DND-41 (cell line): ENCODE data around the gene INSC.

Experiments
- ATAC-seq: fragments of 200-7000 bp; cut with Tn5 transposase; 3 replicates; pipeline ENCODE4 v1.9.1; 2021; ENCODE audit warnings: low read depth; ENCODE audit not compliant: insufficient read depth
- DNase-seq: peaks from one replicate; pipeline ENCODE4 v3.0.0-alpha.2; 2020
- H2AFZ ChIP-seq: 2 replicates; pipeline ENCODE4 v1.6.0; 2012; ENCODE audit warnings: low read depth, low read length
- H3K27ac ChIP-seq: 2 replicates; pipeline ENCODE4 v1.5.1; 2012; ENCODE audit warnings: low read length, inconsistent platforms
- H3K27me3 ChIP-seq: fragments of 200-600 bp; sonication (generic); 2 replicates; pipeline ENCODE4 v1.6.0; 2012; ENCODE audit warnings: low read length, mild to moderate bottlenecking, inconsistent platforms; ENCODE audit not compliant: insufficient read depth, poor library complexity
- H3K36me3 ChIP-seq: 2 replicates; pipeline ENCODE4 v1.5.1; 2012; ENCODE audit warnings: low read length, inconsistent platforms; ENCODE audit not compliant: insufficient read depth
- H3K4me1 ChIP-seq: 2 replicates; pipeline ENCODE4 v1.5.1; 2012; ENCODE audit warnings: mild to moderate bottlenecking, low read length; ENCODE audit not compliant: insufficient read depth
- H3K4me2 ChIP-seq: 2 replicates; pipeline ENCODE4 v1.6.0; 2012; ENCODE audit warnings: mild to moderate bottlenecking, moderate library complexity, low read length, inconsistent platforms; ENCODE audit not compliant: insufficient read depth
- H3K4me3 ChIP-seq, 2 experiments: fragments of 200-600 bp in 1 of 2; shearing (Covaris generic) in 1 of 2; 2 replicates each; pipeline ENCODE4 v1.5.1; 2012 to 2016; ENCODE audit warnings: inconsistent platforms in 2 of 2, low read length in 2 of 2, mild to moderate bottlenecking in 2 of 2, low read depth in 1 of 2, moderate library complexity in 1 of 2
- H3K79me2 ChIP-seq: 2 replicates; pipeline ENCODE4 v1.6.0; 2012; ENCODE audit warnings: low read length, inconsistent platforms; ENCODE audit not compliant: insufficient read depth
- H3K9ac ChIP-seq: 2 replicates; pipeline ENCODE4 v1.6.0; 2012; ENCODE audit warnings: low read depth, mild to moderate bottlenecking, inconsistent platforms, low read length, moderate library complexity
- H3K9me3 ChIP-seq: 2 replicates; pipeline ENCODE4 v1.5.1; 2012; ENCODE audit warnings: low read length, moderate library complexity, mild to moderate bottlenecking, inconsistent platforms; ENCODE audit not compliant: insufficient read depth, severe bottlenecking
- H4K20me1 ChIP-seq: 2 replicates; pipeline ENCODE4 v1.6.0; 2012; ENCODE audit warnings: low read length; ENCODE audit not compliant: insufficient read depth
- EZH2 ChIP-seq: IDR thresholded peaks from 3 replicates; pipeline ENCODE4 v1.6.1; 2012; ENCODE audit warnings: borderline replicate concordance, low read depth, mild to moderate bottlenecking, moderate library complexity, low read length, inconsistent platforms; ENCODE audit not compliant: severe bottlenecking
- TF ChIP-seq, protein P1 (sequence below): IDR thresholded peaks from 2 replicates; pipeline ENCODE4 v1.5.1; 2012; ENCODE audit warnings: borderline replicate concordance, low read length, moderate library complexity, mild to moderate bottlenecking; ENCODE audit not compliant: poor library complexity, severe bottlenecking; ENCODE audit errors: extremely low read depth

Gene INSC

DNA sequence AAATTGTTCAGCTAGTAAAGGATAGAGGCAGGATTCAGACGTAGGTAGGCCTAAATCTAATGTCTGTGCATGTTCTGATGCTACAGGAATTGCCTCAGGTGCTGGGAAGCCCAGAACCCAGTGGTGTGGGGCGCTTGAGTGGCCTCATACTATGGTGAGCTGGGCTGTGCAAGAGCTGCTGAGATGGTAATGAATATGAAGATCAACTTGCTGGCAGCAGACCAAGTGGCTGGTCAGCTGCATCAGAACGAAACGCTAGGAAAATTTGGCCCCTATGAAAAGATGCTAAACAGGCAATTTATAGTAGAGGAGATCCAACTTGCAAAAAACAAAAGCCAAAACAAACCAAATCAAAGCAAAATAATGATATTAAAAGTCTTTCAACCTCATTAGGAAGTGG, 102.7 kb downstream of the INSC start:
- Histone ChIP-seq H3K4me1 (no peaks in the 10 kb centered on the region), H2AFZ (no peak overlapping the region), H4K20me1 (no peaks in the 10 kb centered on the region), H3K36me3 (no peaks in the 10 kb centered on the region), H3K4me3 (no peak overlapping the region), H3K27me3 (no peaks in the 10 kb centered on the region), H3K9ac (no peak overlapping the region), H3K4me2 (no peak overlapping the region), H3K9me3 (no peaks in the 10 kb centered on the region), H3K79me2 (no peaks in the 10 kb centered on the region), H3K27ac (no peak overlapping the region)
- TF ChIP-seq, protein P1, sequence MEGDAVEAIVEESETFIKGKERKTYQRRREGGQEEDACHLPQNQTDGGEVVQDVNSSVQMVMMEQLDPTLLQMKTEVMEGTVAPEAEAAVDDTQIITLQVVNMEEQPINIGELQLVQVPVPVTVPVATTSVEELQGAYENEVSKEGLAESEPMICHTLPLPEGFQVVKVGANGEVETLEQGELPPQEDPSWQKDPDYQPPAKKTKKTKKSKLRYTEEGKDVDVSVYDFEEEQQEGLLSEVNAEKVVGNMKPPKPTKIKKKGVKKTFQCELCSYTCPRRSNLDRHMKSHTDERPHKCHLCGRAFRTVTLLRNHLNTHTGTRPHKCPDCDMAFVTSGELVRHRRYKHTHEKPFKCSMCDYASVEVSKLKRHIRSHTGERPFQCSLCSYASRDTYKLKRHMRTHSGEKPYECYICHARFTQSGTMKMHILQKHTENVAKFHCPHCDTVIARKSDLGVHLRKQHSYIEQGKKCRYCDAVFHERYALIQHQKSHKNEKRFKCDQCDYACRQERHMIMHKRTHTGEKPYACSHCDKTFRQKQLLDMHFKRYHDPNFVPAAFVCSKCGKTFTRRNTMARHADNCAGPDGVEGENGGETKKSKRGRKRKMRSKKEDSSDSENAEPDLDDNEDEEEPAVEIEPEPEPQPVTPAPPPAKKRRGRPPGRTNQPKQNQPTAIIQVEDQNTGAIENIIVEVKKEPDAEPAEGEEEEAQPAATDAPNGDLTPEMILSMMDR: no peak
- TF ChIP-seq EZH2: no peak
- ATAC-seq (no peak), DNase-seq (no peak)

GRCh38 chr11:15222777-15223176, 108.1 kb downstream of the INSC start:
- DNase-seq: no peak

DNA sequence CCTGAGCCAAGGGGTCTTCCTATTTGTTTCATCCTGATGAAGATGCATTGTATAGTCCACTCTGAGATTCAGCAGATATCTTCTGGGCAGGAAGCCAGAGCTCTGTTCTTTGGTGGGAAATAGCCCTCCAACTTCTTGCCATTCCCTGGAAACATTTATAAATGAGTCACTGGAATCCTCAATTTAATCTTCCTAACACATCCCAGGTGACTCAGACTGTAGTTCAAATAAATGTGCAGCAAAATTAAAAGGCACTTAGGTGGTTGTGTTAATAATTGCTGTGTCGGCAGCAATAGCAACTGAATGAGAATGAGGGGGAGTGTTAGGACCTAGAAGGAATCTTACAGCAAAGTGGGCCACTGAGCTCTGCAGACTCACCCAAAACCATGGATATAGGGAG, 108.6 kb downstream of the INSC start:
- Histone ChIP-seq H3K36me3 (no peaks in the 10 kb centered on the region), H3K4me3 (no peak overlapping the region), H2AFZ (no peak overlapping the region), H3K27ac (no peak overlapping the region), H3K9ac (no peak overlapping the region), H4K20me1 (no peaks in the 10 kb centered on the region), H3K9me3 (no peaks in the 10 kb centered on the region), H3K4me1 (no peaks in the 10 kb centered on the region), H3K79me2 (no peaks in the 10 kb centered on the region), H3K27me3 (peaks cover 4% of the 10 kb centered on the region), H3K4me2 (no peak overlapping the region)
- ATAC-seq: no peak
- no peak for DNase-seq
- TF ChIP-seq, protein P1: no peak
- TF ChIP-seq EZH2: no peak

More at GRCh38 chr11:15222777-15223176, 108.1 kb downstream of the INSC start:
- Histone ChIP-seq H3K9ac (no peak overlapping the region), H3K9me3 (no peaks in the 10 kb centered on the region), H3K27ac (no peak overlapping the region), H3K79me2 (no peaks in the 10 kb centered on the region), H3K36me3 (no peaks in the 10 kb centered on the region), H3K27me3 (peaks cover 4% of the 10 kb centered on the region), H3K4me3 (no peak overlapping the region), H4K20me1 (no peaks in the 10 kb centered on the region), H3K4me2 (no peak overlapping the region), H3K4me1 (no peaks in the 10 kb centered on the region), H2AFZ (no peak overlapping the region)
- no peak for ATAC-seq
- no peak for TF ChIP-seq EZH2
- TF ChIP-seq, protein P1: no peak

DNA sequence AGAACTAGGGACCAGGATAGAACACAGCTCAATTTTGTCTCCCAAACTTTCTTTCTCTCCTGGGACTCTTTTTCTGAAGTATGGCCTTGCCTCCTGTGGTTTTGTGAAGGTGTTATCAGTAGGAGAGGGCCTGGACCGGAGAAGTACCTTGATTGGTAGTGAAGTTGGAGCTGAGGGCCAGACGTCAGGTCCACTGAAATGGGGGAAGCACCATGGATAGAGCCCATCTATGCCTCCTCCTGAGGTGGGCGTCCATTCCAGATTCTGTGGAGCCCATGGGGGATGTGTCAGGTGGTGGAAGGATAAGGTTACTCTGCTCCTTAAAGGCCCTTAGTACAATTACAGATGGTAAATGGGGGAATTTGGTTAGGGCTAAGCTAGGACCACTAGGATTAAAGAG, 109.7 kb downstream of the INSC start:
- Histone ChIP-seq H3K9ac (no peak overlapping the region), H3K79me2 (no peaks in the 10 kb centered on the region), H3K36me3 (no peaks in the 10 kb centered on the region), H3K27ac (no peak overlapping the region), H3K9me3 (no peaks in the 10 kb centered on the region), H3K4me3 (no peak overlapping the region), H3K4me1 (no peaks in the 10 kb centered on the region), H4K20me1 (no peaks in the 10 kb centered on the region), H3K4me2 (no peak overlapping the region), H3K27me3 (peaks cover 4% of the 10 kb centered on the region), H2AFZ (no peak overlapping the region)
- TF ChIP-seq EZH2: no peak
- TF ChIP-seq, protein P1: no peak
- no peak for DNase-seq
- no peak for ATAC-seq
